ENCODE measurements around the gene B4GALNT3. TPM values are rescaled to one million over a fixed set of nuclear protein-coding genes. Genes with fewer than 3 reads are reported as not detected.
A peak's percentile ranks its signal among the peaks of the same experiment; 100 is the strongest.

Gene B4GALNT3
- total and polyA plus RNA-seq, 2 of the 13 experiments (the other 11 are each of a cell fraction or from before 2014, with no cell fraction given) = 3.2 to 4.4 TPM

DNA sequence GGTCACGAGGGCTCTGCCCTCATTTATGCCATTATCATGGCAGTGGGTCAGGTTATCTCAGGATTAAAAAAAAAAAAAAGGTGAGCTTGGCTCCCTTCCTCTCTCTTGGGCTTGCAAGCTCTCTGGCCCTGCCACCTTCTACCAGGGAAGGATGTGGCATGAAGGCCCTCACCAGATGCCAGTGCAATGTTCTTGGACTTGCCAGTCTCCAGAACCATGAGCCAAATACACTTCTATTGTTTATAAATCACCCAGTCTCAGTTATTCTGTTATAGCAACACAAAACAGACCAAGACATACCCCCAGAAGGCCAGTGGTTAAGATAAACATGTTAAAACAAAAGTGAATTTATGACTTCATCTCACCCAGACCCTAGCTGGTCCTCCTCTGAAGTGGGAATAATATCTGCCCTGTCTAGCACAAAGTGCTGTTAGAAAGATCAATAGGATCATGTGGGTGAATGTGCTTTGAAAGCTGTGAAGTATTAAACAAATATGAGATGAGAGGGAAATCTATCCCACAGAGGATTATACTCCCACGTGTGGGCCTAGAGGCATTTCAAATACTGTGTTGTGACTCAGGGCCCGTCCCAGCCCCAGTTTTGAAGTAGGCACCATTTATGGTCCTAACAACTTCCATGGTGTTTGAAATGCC lies 114.9 kb downstream of the B4GALNT3 start (continued):
- TF ChIP-seq CBX2 (IDR thresholded peaks at IDR 0.05; ENCODE audit: low read depth, low read length) (no peak), CBX2 (CRISPR knock-in tag; IDR thresholded peaks at IDR 0.05; ENCODE audit: low read depth) (no peak), NCOA2 (CRISPR knock-in tag; IDR thresholded peaks at IDR 0.05) (no peak), SNAI1 (CRISPR knock-in tag; IDR thresholded peaks at IDR 0.05; ENCODE audit: borderline replicate concordance) (no peak), ZSCAN29 (CRISPR knock-in tag; conservative IDR thresholded peaks at IDR 0.05) (no peak), GATAD1 (CRISPR knock-in tag; IDR thresholded peaks at IDR 0.05) (no peak), MTA3 (CRISPR knock-in tag; IDR thresholded peaks at IDR 0.05) (no peak), TARDBP (CRISPR knock-in tag; IDR thresholded peaks at IDR 0.05) (no peak), ZFP82 (CRISPR knock-in tag; IDR thresholded peaks at IDR 0.05; ENCODE audit: borderline replicate concordance) (no peak), ZIK1 (CRISPR knock-in tag; IDR thresholded peaks at IDR 0.05; ENCODE audit: borderline replicate concordance, low read depth) (no peak), ZNF549 (CRISPR knock-in tag; IDR thresholded peaks at IDR 0.05) (no peak), ZSCAN20 (CRISPR knock-in tag; IDR thresholded peaks at IDR 0.05; ENCODE audit: borderline replicate concordance) (no peak), SOX5 (CRISPR knock-in tag; IDR thresholded peaks at IDR 0.05; ENCODE audit: borderline replicate concordance) (peak; percentile 75; the same call in 1 of the 2 replicates), PAF1 (CRISPR knock-in tag; IDR thresholded peaks at IDR 0.05) (no peak), MEF2D (CRISPR knock-in tag; IDR thresholded peaks at IDR 0.05) (no peak), MZF1 (CRISPR knock-in tag; IDR thresholded peaks at IDR 0.05; ENCODE audit: borderline replicate concordance) (no peak), HDAC6 (IDR thresholded peaks at IDR 0.05; ENCODE audit: low read depth, low read length) (no peak), RFXAP (CRISPR knock-in tag; IDR thresholded peaks at IDR 0.05; ENCODE audit: borderline replicate concordance) (no peak), TOE1 (CRISPR knock-in tag; IDR thresholded peaks at IDR 0.05) (no peak), NCOA1 (CRISPR knock-in tag; IDR thresholded peaks at IDR 0.05) (no peak), ZNF251 (CRISPR knock-in tag; IDR thresholded peaks at IDR 0.05) (no peak), ZMYM2 (CRISPR knock-in tag; IDR thresholded peaks at IDR 0.05) (0 out of 2 replicates have a peak, but pooled peaks have one; percentile 15), SOX6 (IDR thresholded peaks at IDR 0.05) (no peak), SOX6 (CRISPR knock-in tag; IDR thresholded peaks at IDR 0.05) (no peak; the same call in 1 of the 2 replicates), CEBPZ (IDR thresholded peaks at IDR 0.05; ENCODE audit: low read length) (no peak), TAF15 (IDR thresholded peaks at IDR 0.05; ENCODE audit: low read depth, low read length, poor library complexity, severe bottlenecking) (no peak), KAT2B (IDR thresholded peaks at IDR 0.05; ENCODE audit: borderline replicate concordance, low read depth, low read length) (peak; percentile 11; the same call in 1 of the 2 replicates)
- TF ChIP-seq, protein P1, sequence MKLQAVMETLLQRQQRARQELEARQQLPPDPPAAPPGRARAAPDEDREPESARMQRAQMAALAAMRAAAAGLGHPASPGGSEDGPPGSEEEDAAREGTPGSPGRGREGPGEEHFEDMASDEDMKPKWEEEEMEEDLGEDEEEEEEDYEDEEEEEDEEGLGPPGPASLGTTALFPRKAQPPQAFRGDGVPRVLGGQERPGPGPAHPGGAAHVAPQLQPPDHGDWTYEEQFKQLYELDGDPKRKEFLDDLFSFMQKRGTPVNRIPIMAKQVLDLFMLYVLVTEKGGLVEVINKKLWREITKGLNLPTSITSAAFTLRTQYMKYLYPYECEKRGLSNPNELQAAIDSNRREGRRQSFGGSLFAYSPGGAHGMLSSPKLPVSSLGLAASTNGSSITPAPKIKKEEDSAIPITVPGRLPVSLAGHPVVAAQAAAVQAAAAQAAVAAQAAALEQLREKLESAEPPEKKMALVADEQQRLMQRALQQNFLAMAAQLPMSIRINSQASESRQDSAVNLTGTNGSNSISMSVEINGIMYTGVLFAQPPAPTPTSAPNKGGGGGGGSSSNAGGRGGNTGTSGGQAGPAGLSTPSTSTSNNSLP (IDR thresholded peaks at IDR 0.05; ENCODE audit: low read depth, low read length) = no peak
